HL-60/S4 (cell line): ENCODE data around the gene C1orf198.

Experiments
- in situ Hi-C: fragments of 300-500 bp; cut with MboI; formaldehyde crosslinking; loops from 2 replicates; pipeline ENCODE4 v1.14.3; 2022; ENCODE audit warnings: low sequenced_read_pairs

Gene C1orf198

GRCh38 chr1:230894664-230895063 is 26.3 kb upstream of the C1orf198 start:
- in situ Hi-C loops, result no loop called here

DNA sequence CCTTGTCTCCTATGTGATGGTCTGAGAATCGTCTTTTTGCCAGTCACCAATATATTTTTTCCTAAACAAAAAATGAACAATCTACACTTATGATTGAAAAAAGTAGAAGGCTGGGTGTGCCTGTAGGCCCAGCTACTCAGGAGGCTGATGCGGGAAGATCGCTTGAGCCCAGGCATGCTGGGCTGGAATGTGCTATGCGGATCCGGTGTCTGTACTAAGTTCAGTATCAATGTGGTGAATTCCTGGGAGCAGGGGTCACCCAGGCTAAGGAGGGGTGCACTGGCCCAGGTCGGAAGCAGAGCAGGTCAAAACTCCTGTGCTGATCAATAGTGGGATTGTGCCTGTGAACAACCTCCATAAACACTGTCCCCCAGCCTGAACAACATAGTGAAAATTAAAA is 25.7 kb upstream of the C1orf198 start:
- in situ Hi-C loops, result no loop called here

GRCh38 chr1:230892018-230892491 is 23.7 kb upstream of the C1orf198 start:
- in situ Hi-C loops, result no loop called here

DNA sequence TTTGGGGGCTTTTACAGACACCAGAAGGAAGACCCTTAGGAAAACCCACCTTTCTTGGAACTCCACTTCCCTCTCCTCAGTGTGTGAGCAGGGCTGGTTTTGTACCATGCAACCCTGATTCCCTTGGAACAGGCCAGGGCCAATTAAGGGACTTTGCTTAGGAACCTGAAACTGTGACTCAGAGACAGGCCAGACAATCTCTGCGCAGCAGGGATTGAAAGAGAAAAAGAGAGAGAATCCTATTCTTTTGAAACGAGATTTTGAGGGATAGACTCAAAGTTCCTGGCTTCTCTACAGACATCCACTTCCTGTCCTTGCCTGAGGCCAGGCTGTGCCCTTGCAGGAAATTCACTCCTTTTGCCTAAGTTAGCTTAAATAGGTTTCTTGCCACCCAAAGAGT is 23.1 kb upstream of the C1orf198 start:
- in situ Hi-C loops, result no loop called here

- in situ Hi-C loops, result no loop called here
These were observed 16.3 kb upstream of the C1orf198 start for GRCh38 chr1:230884646-230885045.

DNA sequence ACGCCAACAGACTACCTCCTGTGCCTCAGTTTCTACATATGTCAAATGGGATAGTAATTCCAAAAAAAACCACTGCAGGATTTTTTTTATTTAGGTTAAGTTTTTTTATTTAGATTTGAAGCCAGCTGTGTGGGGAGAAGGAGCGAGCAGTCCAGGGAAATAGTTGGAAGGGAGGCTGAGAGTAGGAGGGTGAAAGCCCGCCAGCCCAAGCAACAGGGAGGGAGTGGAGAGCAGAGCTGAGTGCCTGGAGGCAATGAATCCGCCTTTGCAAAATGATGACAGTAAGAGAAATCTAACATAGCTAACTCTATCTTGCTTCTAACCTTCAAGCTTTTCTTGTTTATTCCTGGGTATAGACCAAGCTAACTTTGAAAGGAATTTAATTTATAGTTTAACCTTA is 15.6 kb upstream of the C1orf198 start:
- in situ Hi-C loops, result no loop called here

DNA sequence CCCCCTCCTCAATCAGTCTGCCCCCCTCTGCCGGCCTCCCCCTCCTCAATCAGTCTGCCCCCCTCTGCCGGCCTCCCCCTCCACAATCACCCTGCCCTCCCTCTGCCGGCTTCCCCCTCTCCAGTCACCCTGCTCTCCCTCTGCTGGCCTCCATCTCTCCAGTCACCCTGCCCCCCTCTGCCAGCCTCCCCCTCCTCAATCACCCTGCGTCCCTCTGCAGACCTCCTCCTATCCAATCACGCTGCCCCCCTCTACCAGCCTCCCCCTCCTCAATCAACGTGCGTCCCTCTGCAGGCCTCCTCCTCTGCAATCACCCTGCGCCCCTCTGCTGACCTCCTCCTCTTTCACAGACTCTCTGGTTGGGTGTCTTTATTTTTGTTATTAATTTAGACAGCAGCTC is 11.5 kb upstream of the C1orf198 start:
- in situ Hi-C loops, result no loop called here

DNA sequence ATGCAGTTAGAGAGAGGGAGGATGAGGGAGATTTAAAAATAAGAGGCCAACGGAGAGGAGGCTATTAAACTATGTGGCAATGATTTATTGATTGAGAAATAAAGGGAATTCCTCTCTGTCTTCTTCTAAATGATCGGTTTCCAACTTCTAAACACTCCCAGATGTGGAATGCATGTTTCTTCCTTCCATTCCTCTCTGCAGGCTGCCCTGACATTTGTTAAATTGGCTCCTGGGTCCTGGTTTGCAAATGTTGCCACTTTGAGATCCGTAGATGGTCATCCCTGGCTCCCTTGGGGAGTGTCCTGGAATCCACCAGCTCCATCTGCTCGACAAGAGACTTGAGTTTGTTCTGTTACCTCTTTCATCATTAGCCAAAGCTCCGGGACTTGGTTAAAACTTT is 10.3 kb upstream of the C1orf198 start:
- in situ Hi-C loops, result no loop called here

DNA sequence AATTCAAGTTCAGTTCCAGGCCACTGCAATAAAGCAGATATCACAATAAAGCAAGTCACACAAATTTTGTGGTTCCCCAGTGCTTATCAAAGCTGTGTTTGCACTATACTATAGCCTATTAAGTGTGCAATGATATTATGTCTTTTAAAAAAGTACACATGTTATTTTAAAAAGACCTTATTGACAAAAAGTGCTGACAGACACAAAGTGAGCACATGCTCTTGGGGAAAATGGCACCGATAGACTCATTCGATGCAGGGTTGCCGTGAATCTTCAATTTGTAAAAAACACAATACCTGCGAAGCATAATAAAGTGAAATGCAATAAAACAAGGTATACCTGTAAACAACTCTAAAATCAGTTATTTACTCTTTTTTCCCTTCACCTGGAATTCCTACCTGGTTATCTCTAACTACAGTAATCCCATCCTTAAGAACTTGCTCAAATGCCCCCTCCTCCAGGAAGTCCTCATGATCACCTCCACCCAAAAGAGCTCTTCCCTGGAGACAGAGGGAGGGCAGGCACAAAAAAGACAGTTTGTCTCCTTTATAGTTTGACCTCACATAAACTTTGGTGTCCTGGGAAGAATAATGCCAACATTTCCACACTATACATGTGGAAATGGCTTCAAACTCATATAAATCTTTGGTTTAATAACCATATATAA is 9.7 kb upstream of the C1orf198 start:
- in situ Hi-C loops, result no loop called here

GRCh38 chr1:230877146-230877923 is 9.0 kb upstream of the C1orf198 start:
- in situ Hi-C loops, result no loop called here

DNA sequence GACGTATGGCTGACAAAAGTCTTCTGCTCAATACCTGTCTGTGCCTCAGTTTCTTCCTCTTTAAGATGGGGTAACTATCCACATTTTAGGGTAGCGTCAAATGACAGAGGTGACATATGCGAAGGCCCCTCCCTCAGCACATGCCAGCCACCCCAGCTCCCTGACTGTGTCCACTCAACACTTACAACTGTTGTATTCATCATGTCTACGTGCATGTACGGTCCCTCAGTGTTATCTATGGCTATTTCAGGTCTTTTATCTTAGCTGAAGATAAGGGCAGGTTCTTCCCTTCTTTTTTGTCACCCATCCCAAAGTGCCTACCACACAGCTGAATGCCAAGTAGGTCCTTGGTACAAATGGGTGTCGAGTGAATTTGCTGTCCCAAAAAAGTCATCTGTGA is 8.3 kb upstream of the C1orf198 start:
- in situ Hi-C loops, result no loop called here

DNA sequence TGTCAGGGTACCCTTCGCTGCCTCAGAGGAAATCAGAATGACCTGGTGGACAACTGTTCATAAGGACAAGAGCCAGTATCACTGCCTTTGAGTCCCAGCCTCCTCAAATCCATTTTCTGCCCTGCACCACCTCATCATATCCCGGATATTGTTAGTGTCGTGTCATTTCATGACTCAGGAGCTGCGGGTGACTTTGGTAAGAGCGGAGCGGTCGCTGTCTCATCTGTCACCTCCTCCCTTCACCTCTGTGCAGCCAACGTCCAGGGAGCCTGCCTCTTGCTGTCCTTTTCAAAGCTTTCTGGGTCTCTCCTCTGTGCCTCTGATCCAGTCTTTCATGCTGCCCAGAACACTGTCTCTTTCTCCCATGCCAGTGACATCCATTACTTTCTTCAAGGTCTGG is 7.0 kb upstream of the C1orf198 start:
- in situ Hi-C loops, result no loop called here

DNA sequence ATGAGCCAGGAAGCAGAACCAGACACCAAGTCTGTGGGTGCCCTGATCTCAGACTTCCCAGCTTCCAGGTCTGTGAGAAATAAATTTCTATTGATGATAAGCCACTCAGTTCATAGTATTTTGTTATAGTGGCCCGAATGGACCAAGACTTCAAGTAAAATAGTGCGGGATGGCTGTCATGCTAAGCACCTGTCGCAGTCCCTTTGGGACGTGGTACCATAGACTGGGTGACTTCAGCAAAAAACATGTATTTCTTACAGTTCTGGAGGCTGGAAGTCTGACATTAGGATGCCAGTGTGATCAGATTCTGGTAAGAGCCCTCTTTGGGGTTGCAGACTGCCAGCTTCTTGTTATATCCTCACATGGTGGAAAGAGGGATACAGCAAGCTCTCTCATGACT is 2.6 kb upstream of the C1orf198 start:
- in situ Hi-C loops, result no loop called here

DNA sequence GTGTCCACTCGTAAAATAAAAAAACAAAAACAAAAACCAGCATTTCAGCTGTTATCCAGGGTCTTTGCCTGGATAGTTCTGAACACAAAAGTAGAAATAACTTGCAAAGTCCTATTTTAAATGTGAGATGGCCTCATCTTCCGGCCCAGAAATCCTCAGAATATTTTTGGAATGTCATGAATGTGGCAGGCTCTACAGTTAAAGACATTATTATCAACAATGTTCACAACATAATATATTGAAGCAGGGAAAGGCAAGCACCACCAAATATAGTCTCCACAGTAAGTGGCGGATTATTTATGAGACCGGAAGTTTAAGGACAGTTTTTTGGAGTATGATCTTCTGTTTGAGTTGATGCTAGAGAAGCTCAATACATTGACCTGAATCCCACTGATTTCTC is 1.2 kb upstream of the C1orf198 start:
- in situ Hi-C loops, result no loop called here

GRCh38 chr1:230868736-230869385 is 540 bp upstream of the C1orf198 start:
- in situ Hi-C loops, result no loop called here

GRCh38 chr1:230867101-230867902 is 1.0 kb downstream of the C1orf198 start:
- in situ Hi-C loops, result no loop called here

- in situ Hi-C loops, result no loop called here
These were observed 1.9 kb downstream of the C1orf198 start for GRCh38 chr1:230866171-230867070.

- in situ Hi-C loops, result no loop called here
These were observed 3.1 kb downstream of the C1orf198 start for GRCh38 chr1:230865062-230865817.

DNA sequence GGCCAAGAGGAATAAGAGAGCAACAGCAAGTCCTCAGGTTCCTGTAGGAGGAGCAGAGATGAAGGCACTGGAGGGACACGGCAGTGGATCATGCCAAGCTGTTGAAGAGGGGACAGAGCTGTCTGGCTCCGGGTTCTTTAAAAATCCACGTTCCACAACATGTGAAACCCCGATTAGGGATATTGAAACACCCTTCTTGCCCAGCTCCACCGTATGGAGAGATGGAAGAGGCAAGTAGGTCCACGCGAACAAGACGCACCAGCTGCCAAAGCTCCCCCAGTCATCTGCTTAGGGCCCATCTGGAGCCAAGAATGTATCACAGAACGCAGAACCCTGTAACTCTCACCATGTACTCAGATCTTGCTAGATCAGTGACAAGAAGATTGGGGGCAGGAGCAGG is 3.9 kb downstream of the C1orf198 start:
- in situ Hi-C loops, result no loop called here
